GM10266 (cell line): ENCODE results near the gene ROBO1.
"Not testable (repeated sequence)": the region's sequence is repeated elsewhere in the genome, so short reads cannot be mapped to it uniquely, and the experiment has no call there.

ENCODE experiments used
- DNase-seq: peaks from one replicate; pipeline ENCODE4 v3.0.0; 2012; ENCODE audit errors: extremely low spot score
- TF ChIP-seq, protein P1 (sequence below): IDR thresholded peaks from 2 replicates; pipeline ENCODE4 v1.5.1; 2012; ENCODE audit warnings: mild to moderate bottlenecking, low read depth; ENCODE audit not compliant: control insufficient read depth, insufficient read depth; ENCODE audit errors: missing control alignments

The ROBO1 gene

DNA sequence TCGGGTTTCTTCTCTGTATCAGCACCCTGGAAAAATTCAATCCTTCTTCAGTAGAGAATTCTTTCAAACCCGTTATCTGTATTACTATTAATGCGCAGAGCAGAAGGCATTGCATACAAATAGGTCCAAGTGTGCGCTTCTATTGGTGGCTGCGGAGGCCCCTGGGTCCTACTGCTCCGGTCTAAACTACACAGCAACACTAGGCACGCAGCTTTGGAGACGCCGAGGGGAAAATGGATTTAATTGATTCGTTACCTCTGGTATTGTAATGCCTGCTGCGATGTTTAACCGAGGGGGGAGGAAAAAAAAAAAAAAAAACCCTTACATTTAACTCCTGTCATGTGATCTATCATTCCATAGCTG, at the start of gene ROBO1:
TSS of gene ROBO1 (minus strand) at position 94 of the 363 bp plus-strand sequence.
- DNase-seq = no peak

DNA sequence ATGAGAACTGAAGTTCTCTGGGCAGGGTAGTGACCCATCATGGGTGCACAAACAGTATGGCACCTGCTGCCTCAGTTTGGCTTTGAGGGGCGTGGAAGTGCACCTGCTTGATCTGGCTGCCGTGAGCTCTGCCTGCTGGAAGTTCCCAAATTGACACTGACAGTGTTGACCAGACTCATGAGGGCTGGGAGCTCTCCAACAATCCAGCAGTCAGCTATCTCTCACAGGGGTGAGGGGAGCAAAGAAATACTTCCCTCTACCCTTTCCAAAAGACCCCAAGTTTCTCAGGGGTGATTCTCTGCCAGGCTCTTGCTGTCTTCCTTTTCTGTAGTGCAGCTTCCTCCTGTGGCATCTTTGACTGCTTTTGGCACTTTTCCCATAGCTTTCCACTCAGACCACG, 49.4 kb upstream of the ROBO1 start:
- no peak for DNase-seq

More for the DNA sequence above, at the start of gene ROBO1:
- TF ChIP-seq, protein P1, sequence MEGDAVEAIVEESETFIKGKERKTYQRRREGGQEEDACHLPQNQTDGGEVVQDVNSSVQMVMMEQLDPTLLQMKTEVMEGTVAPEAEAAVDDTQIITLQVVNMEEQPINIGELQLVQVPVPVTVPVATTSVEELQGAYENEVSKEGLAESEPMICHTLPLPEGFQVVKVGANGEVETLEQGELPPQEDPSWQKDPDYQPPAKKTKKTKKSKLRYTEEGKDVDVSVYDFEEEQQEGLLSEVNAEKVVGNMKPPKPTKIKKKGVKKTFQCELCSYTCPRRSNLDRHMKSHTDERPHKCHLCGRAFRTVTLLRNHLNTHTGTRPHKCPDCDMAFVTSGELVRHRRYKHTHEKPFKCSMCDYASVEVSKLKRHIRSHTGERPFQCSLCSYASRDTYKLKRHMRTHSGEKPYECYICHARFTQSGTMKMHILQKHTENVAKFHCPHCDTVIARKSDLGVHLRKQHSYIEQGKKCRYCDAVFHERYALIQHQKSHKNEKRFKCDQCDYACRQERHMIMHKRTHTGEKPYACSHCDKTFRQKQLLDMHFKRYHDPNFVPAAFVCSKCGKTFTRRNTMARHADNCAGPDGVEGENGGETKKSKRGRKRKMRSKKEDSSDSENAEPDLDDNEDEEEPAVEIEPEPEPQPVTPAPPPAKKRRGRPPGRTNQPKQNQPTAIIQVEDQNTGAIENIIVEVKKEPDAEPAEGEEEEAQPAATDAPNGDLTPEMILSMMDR = no peak

DNA sequence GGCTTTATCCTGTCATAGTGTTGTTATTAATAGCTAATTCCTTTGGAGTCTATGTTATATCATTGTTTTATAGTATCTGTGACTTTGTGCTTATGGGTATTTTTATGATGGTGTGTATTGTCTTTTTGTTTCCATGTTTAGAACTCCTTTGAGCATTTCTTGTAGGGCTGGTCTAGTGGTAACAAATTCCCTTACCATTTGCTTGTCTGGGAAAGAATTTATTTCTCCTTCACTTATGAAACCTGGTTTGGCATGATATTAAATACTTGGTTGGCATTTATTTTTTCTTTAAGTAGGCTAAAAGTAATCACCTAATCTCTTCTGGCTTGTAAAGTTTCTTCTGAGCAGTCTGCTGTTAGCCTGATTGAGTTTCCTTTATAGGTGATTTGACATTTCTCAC, 47.7 kb upstream of the ROBO1 start:
- TF ChIP-seq, protein P1 = no peak
- no peak for DNase-seq

More for the DNA sequence above, 49.4 kb upstream of the ROBO1 start:
- TF ChIP-seq, protein P1 = no peak

DNA sequence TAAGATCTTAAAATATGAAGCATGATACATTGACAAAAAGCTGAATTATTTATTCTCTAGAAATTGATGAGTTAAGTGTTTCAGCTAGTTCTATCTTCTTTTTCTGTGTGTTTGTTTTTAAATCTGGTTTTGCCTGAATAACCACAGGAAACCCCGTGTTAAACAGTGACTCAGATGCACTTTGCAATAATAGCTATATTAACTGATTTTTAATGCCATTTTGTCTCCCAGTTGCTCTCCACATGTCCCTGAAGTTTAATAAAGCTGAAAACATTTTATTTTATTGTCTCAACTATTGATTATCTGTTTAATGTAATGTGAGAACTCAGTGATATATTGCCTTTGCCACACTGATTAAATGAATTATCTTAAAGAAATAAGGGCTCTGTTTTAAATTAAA, 42.8 kb upstream of the ROBO1 start:
- TF ChIP-seq, protein P1 = no peak
- no peak for DNase-seq

DNA sequence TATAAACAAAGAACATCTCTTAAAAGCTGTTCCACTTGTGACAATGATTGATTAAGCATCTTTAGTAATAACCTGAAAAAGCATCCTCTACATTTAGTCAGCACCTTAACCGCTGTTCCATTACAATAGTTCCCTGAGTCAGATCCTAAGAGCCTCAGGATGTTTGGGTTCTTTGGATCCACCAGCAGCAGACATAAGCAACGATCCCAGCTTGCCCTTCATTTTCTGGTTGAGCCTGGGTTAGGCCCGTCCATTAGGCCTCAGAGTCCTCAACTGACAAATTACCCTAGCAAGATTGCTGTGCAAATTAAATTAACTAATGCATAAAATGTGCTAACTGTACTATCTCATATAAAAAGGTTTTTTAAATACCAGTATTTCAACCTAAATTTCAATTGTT, 42.3 kb upstream of the ROBO1 start:
- TF ChIP-seq, protein P1 = no peak
- DNase-seq = no peak

DNA sequence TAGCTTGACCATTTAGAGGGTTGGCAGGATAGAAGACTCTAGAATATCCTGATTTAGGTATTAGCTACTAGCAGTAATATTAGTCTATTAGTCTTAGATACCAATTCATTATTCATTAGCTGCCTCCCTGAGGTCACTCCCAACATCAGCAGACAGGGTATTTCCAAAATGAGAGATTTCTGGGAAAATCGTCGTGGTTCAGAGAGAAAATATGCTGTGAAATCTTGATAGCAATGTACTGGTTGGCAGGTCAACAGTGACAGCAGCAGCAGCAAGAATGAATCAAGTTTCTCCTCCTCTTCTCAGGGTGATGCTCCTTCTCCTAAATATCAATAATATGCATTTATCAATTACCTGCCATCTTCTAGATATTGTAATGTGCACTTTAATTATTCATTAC, 41.3 kb upstream of the ROBO1 start:
- TF ChIP-seq, protein P1 = no peak

DNA sequence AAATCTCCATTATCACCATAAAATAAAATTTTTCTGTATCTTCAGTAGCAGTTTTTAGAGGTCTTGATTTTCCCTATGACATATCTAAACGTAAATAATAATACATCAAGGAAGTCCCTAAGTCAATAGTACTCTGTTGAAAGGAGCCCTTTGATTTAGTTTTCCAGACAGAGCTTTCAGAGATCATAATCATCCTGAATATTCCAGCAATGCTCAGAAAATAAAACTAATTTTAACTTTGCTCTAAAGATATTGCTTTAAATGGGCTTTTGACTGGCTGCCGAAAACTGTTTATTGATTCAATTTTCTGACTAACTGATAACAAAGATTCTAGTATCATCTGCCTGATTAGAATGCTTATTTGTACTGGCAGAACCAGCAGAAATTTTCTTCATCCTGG, 40.7 kb upstream of the ROBO1 start:
- TF ChIP-seq, protein P1 = no peak
- DNase-seq = no peak

More for the DNA sequence above, 41.3 kb upstream of the ROBO1 start:
- no peak for DNase-seq

DNA sequence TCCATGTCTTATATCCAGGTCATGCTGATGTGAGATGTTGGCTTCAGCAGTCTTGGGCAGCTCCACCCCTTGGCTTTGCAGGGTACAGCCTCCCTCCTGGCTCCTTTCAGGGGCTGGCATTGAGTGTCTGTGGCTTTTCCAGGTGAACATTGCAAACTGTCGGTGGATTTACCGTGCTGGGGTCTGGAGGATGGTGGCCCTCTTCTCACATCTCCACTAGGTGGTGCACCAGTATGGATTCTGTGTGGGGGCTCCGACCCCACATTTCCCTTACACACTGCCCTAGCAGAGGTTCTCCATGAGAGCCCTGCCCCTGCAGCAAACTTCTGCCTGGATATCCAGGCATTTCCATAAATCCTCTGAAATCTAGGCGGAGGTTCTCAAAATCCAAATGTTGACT, 22.4 kb upstream of the ROBO1 start:
- not testable (repeated sequence) for DNase-seq
